Uterus (tissue), 4 donors: ENCODE measurements around the gene GPR62. TPM values are rescaled to one million over a fixed set of nuclear protein-coding genes. Genes with fewer than 3 reads are reported as not detected.
A peak's percentile ranks its signal among the peaks of the same experiment; 100 is the strongest.

Source experiments
- DNase-seq, 2 donors: peaks; one replicate each; pipeline ENCODE4 v3.0.0-alpha.2; 2019 to 2020
- H3K27ac ChIP-seq, 2 donors: fragments of 200-600 bp; sonication (generic); 1 replicate in 1 of 2; 2 replicates in 1 of 2; pipeline ENCODE4 v1.5.1; 2016 to 2018
- H3K27me3 ChIP-seq, 2 donors: fragments of 200-600 bp; sonication (generic); one replicate each; pipeline ENCODE4 v1.5.1; 2018 to 2019; ENCODE audit warnings: control low read depth in 1 of 2
- H3K36me3 ChIP-seq, 2 donors: fragments of 200-600 bp; sonication (generic); one replicate each; pipeline ENCODE4 v1.5.1; 2019; ENCODE audit warnings: control low read depth in 1 of 2
- H3K4me1 ChIP-seq, 2 donors: fragments of 200-600 bp; sonication (generic); one replicate each; pipeline ENCODE4 v1.5.1; 2018 to 2019; ENCODE audit warnings: control low read depth in 1 of 2
- H3K4me3 ChIP-seq, 2 donors: fragments of 200-600 bp; sonication (generic); 1 replicate in 1 of 2; 2 replicates in 1 of 2; pipeline ENCODE4 v1.5.1; 2018 to 2019; ENCODE audit warnings: mild to moderate bottlenecking in 1 of 2
- H3K9me3 ChIP-seq, 2 donors: fragments of 200-600 bp; sonication (generic); one replicate each; pipeline ENCODE4 v1.5.1; 2019; ENCODE audit warnings: control low read depth in 1 of 2
- POLR2A ChIP-seq, 2 donors: fragments of 450-650 bp; IDR thresholded peaks; one replicate each; pipeline ENCODE4 v1.6.1; 2016; ENCODE audit warnings: antibody characterized with exemption in 2 of 2, mild to moderate bottlenecking in 1 of 2, moderate library complexity in 1 of 2
- intact Hi-C: fragments of 100-400 bp; cut with DNase I; formaldehyde crosslinking; loops from one replicate; pipeline ENCODE4 v1.15.1; 2023; ENCODE audit warnings: low total_unique reads
- total RNA-seq, 4 donors: library from RNA; depleted of rRNA in 3 of 4; stranded (reverse); fragments of >200 nt in 3 of 4; gene quantifications; one replicate each; pipeline versions ENCODE4 v1.1.0 to v1.2.4, GENCODE V29; 2014 to 2023
- TF ChIP-seq, protein P1 (sequence below), 4 experiments: fragments of 200-600 bp in 2 of 4; fragments of 450-650 bp in 2 of 4; sonication (generic) in 2 of 4; IDR thresholded peaks; one replicate each; pipeline ENCODE4 v1.5.1; 2016 to 2019; ENCODE audit warnings: antibody characterized with exemption in 4 of 4, mild to moderate bottlenecking in 2 of 4, moderate library complexity in 1 of 4
- donor health status: DM: yes; HTN: yes; CAD: no.

Gene GPR62
- total RNA-seq, 4 donors from 2014 or later = 0.28 to 8.2 (median 0.34) TPM; not detected in 1

GRCh38 chr3:51974277-51974962 lies 19.2 kb downstream of the GPR62 start:
- intact Hi-C loops = no loop called here

GRCh38 chr3:51974963-51975851 lies 20.0 kb downstream of the GPR62 start, which contains the start of gene ABHD14A:
TSS of gene ABHD14A (plus strand) at chr3:51975064. CDS start at chr3:51975136, 72 bp downstream.
- Histone ChIP-seq H3K36me3 (no peaks in the 10 kb centered on the region), H3K4me3 (peak within 1 kb of the TSS; percentile 58 to 96), H3K9me3 (no peaks in the 10 kb centered on the region), H3K27ac (peak within 1 kb of the TSS; percentile 91 to 97), H3K4me1 (peaks cover 0 to 8% of the 10 kb centered on the region in 2 donors), H3K27me3 (no peaks in the 10 kb centered on the region)
- TF ChIP-seq POLR2A (IDR thresholded peaks at IDR 0.05) = peak; percentile 39 to 76
- TF ChIP-seq, protein P1, sequence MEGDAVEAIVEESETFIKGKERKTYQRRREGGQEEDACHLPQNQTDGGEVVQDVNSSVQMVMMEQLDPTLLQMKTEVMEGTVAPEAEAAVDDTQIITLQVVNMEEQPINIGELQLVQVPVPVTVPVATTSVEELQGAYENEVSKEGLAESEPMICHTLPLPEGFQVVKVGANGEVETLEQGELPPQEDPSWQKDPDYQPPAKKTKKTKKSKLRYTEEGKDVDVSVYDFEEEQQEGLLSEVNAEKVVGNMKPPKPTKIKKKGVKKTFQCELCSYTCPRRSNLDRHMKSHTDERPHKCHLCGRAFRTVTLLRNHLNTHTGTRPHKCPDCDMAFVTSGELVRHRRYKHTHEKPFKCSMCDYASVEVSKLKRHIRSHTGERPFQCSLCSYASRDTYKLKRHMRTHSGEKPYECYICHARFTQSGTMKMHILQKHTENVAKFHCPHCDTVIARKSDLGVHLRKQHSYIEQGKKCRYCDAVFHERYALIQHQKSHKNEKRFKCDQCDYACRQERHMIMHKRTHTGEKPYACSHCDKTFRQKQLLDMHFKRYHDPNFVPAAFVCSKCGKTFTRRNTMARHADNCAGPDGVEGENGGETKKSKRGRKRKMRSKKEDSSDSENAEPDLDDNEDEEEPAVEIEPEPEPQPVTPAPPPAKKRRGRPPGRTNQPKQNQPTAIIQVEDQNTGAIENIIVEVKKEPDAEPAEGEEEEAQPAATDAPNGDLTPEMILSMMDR (IDR thresholded peaks at IDR 0.05) = peak in 1 of 4 experiments; percentile 17
- DNase-seq = peak; percentile 72 to 83
- intact Hi-C loops = no loop called here

More at GRCh38 chr3:51974277-51974962, 19.2 kb downstream of the GPR62 start:
- Histone ChIP-seq H3K27me3 (no peaks in the 10 kb centered on the region), H3K36me3 (no peaks in the 10 kb centered on the region), H3K9me3 (no peaks in the 10 kb centered on the region), H3K4me1 (peaks cover 0 to 8% of the 10 kb centered on the region in 2 donors), H3K27ac (peak overlapping the region; percentile 91 to 97), H3K4me3 (peak overlapping the region; percentile 58 to 96)
- TF ChIP-seq, protein P1 (IDR thresholded peaks at IDR 0.05) = peak in 1 of 4 experiments; percentile 29
- no peak for TF ChIP-seq POLR2A (IDR thresholded peaks at IDR 0.05)
- peak; percentile 49 to 53 for DNase-seq

- peak; percentile 78 to 84 for DNase-seq
- TF ChIP-seq, protein P1 (IDR thresholded peaks at IDR 0.05) = no peak
- no peak for TF ChIP-seq POLR2A (IDR thresholded peaks at IDR 0.05)
- intact Hi-C loops = no loop called here
- H3K4me3 ChIP-seq = peak overlapping the region; percentile 58 to 96
- H3K27me3 ChIP-seq = no peaks in the 10 kb centered on the region
- no peaks in the 10 kb centered on the region for H3K9me3 ChIP-seq
- H3K27ac ChIP-seq = peak overlapping the region; percentile 91 to 97
- H3K4me1 ChIP-seq = peaks cover 0 to 8% of the 10 kb centered on the region in 2 donors
- H3K36me3 ChIP-seq = no peaks in the 10 kb centered on the region
Measured at GRCh38 chr3:51975852-51976549, 20.8 kb downstream of the GPR62 start.

DNA sequence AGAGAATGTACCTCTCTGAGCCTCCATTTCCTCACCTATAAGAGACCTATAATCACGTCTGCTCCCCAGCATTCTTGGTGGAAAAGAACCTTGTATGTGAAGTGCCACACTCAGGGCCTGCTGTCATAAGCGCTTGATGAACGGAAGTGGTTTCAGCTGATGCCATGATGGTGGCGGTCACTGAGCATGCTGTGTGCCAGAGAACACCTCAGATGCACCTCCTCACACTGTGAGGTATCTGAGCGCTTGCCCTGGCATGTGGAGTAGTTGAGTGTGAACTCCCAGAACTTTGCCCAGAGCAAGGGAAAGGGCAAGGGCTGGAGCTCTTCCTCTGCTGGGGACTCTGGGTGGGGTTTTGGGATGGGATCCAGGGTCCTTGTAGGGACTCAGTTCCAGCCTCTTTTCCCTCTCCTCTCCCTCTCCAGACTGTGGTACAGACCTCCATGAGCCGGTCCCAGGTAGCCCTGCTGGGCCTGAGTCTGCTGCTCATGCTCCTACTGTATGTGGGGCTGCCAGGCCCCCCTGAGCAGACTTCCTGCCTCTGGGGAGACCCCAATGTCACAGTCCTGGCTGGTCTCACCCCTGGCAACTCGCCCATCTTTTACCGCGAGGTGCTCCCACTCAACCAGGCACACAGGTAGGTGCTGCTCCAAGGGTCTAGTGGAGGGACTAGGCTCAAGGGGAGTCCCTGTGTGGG lies 22.4 kb downstream of the GPR62 start:
- intact Hi-C loops = no loop called here
- Histone ChIP-seq H3K27ac (no peak overlapping the region), H3K4me1 (peaks cover 0 to 8% of the 10 kb centered on the region in 2 donors), H3K27me3 (no peaks in the 10 kb centered on the region), H3K36me3 (no peaks in the 10 kb centered on the region), H3K9me3 (no peaks in the 10 kb centered on the region), H3K4me3 (no peak overlapping the region)
- no peak for DNase-seq
- no peak for TF ChIP-seq POLR2A (IDR thresholded peaks at IDR 0.05)
- TF ChIP-seq, protein P1 (IDR thresholded peaks at IDR 0.05) = no peak
